Adrenal gland (tissue), 5 donors: Measurements from ENCODE around the gene REEP5.

ENCODE experiments used
- POLR2A ChIP-seq, 2 donors: fragments of 450-650 bp; IDR thresholded peaks; one replicate each; pipeline ENCODE4 v1.6.1; 2017; ENCODE audit warnings: antibody characterized with exemption in 2 of 2, mild to moderate bottlenecking in 2 of 2, moderate library complexity in 1 of 2
- TF ChIP-seq, protein P1 (sequence below), 6 experiments: fragments of 450-650 bp in 4 of 6; fragments of 200-600 bp in 2 of 6; sonication (generic) in 1 of 6; IDR thresholded peaks; 1 replicate in 5 of 6; 2 replicates in 1 of 6; pipeline versions ENCODE4 v1.5.1 to v1.8.0; 2016 to 2021; ENCODE audit warnings: antibody characterized with exemption in 6 of 6, mild to moderate bottlenecking in 2 of 6, moderate library complexity in 1 of 6
- donor health status: DM: no; HTN: no; CAD: no.

DNA sequence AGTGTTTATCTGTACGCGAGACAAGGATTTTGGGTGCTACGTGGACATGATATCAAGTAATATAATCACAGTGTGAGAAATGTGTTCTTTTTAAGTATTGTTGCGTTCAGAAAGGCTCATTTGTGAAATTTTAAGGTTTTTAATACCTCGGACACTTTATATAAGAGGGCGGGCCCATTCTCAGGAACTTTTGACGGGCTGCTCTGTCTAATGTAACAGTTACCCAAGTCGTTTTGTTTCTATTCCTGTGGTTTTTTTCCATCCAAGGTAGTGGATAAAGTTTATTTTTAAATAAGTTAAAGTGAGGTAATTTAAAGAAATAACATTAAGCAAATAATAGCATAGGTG, 60.4 kb downstream of the REEP5 start:
- no peak for TF ChIP-seq POLR2A (IDR thresholded peaks at IDR 0.05)
- TF ChIP-seq, protein P1, sequence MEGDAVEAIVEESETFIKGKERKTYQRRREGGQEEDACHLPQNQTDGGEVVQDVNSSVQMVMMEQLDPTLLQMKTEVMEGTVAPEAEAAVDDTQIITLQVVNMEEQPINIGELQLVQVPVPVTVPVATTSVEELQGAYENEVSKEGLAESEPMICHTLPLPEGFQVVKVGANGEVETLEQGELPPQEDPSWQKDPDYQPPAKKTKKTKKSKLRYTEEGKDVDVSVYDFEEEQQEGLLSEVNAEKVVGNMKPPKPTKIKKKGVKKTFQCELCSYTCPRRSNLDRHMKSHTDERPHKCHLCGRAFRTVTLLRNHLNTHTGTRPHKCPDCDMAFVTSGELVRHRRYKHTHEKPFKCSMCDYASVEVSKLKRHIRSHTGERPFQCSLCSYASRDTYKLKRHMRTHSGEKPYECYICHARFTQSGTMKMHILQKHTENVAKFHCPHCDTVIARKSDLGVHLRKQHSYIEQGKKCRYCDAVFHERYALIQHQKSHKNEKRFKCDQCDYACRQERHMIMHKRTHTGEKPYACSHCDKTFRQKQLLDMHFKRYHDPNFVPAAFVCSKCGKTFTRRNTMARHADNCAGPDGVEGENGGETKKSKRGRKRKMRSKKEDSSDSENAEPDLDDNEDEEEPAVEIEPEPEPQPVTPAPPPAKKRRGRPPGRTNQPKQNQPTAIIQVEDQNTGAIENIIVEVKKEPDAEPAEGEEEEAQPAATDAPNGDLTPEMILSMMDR (IDR thresholded peaks at IDR 0.05) = no peak
